DOHH2 (cell line): ENCODE measurements around the gene KRTAP10-3.
"Not testable (repeated sequence)": the region's sequence is repeated elsewhere in the genome, so short reads cannot be mapped to it uniquely, and the experiment has no call there.

ENCODE experiments used
- H3F3A ChIP-seq: fragments of 200-600 bp; sonication (generic), shearing (Covaris generic); 2 replicates; pipeline ENCODE4 v1.6.0; 2016; ENCODE audit warnings: antibody characterized with exemption, mild to moderate bottlenecking; ENCODE audit not compliant: control insufficient read depth, insufficient read depth
- H3K27ac ChIP-seq: fragments of 200-600 bp; sonication (generic); 2 replicates; pipeline ENCODE4 v1.5.1; 2014; ENCODE audit warnings: low read depth, mild to moderate bottlenecking, low read length, moderate library complexity
- H3K27me3 ChIP-seq: fragments of 200-600 bp; sonication (generic); 2 replicates; pipeline ENCODE4 v1.6.1; 2014; ENCODE audit warnings: mild to moderate bottlenecking, low read length, mixed read lengths; ENCODE audit not compliant: control insufficient read depth
- H3K36me3 ChIP-seq: fragments of 200-600 bp; sonication (generic); 2 replicates; pipeline ENCODE4 v1.6.1; 2014; ENCODE audit warnings: mild to moderate bottlenecking, low read length, moderate library complexity, mixed read lengths; ENCODE audit not compliant: control insufficient read depth
- H3K4me1 ChIP-seq: fragments of 200-600 bp; sonication (generic); 2 replicates; pipeline ENCODE4 v1.6.1; 2014; ENCODE audit warnings: mild to moderate bottlenecking, low read length, mixed read lengths; ENCODE audit not compliant: control insufficient read depth
- H3K4me2 ChIP-seq: fragments of 200-600 bp; sonication (generic); 2 replicates; pipeline ENCODE4 v1.6.0; 2014; ENCODE audit warnings: mild to moderate bottlenecking, low read length, moderate library complexity
- H3K4me3 ChIP-seq: fragments of 200-600 bp; sonication (generic); 2 replicates; pipeline ENCODE4 v1.5.1; 2014; ENCODE audit warnings: mild to moderate bottlenecking, low read length, mixed read lengths
- H3K79me2 ChIP-seq: fragments of 200-600 bp; sonication (generic); 2 replicates; pipeline ENCODE4 v1.6.1; 2014; ENCODE audit warnings: mild to moderate bottlenecking, low read length, mixed read lengths; ENCODE audit not compliant: control insufficient read depth
- H3K9me2 ChIP-seq: fragments of 200-600 bp; sonication (generic); replicated peaks from 2 replicates; pipeline ENCODE4 v1.6.1; 2014; ENCODE audit warnings: mild to moderate bottlenecking, low read length, mixed read lengths; ENCODE audit not compliant: control insufficient read depth
- H3K9me3 ChIP-seq: fragments of 200-600 bp; sonication (generic); 2 replicates; pipeline ENCODE4 v1.6.1; 2014; ENCODE audit warnings: antibody characterized with exemption, low read length, mixed read lengths; ENCODE audit not compliant: control insufficient read depth, insufficient read depth
- H4K20me1 ChIP-seq: fragments of 200-600 bp; sonication (generic); 2 replicates; pipeline ENCODE4 v1.6.0; 2014; ENCODE audit warnings: low read depth, mild to moderate bottlenecking, antibody characterized with exemption, low read length, moderate library complexity; ENCODE audit not compliant: control insufficient read depth, insufficient read depth
- CTCF ChIP-seq: fragments of 200-600 bp; sonication (generic); IDR thresholded peaks from one replicate; pipeline ENCODE4 v1.5.1; 2014; ENCODE audit warnings: antibody characterized with exemption, mild to moderate bottlenecking, low read depth, low read length; ENCODE audit not compliant: poor library complexity, severe bottlenecking
- EZH2phosphoT487 ChIP-seq: fragments of 200-600 bp; sonication (generic); IDR thresholded peaks from 2 replicates; pipeline ENCODE4 v1.6.1; 2017; ENCODE audit warnings: borderline replicate concordance, mild to moderate bottlenecking, antibody characterized with exemption, low read length, moderate library complexity, mixed read lengths

KRTAP10-3 gene

GRCh38 chr21:44574457-44575306, 16.1 kb upstream of the KRTAP10-3 start:
- no peaks in the 10 kb centered on the region for H3K36me3 ChIP-seq
- H3K4me1 ChIP-seq: no peaks in the 10 kb centered on the region
- no peaks in the 10 kb centered on the region for H3K9me2 ChIP-seq
- H3K9me3 ChIP-seq: 0 out of 2 replicates have a peak, but pooled peaks cover 3% of the 10 kb centered on the region
- no peaks in the 10 kb centered on the region for H3K79me2 ChIP-seq
- TF ChIP-seq EZH2phosphoT487: no peak
- TF ChIP-seq CTCF: no peak
- H3F3A ChIP-seq: no peaks in the 10 kb centered on the region
- no peak overlapping the region for H3K4me2 ChIP-seq
- no peaks in the 10 kb centered on the region for H3K27me3 ChIP-seq
- H3K4me3 ChIP-seq: no peak overlapping the region
- no peak overlapping the region for H3K27ac ChIP-seq
- H4K20me1 ChIP-seq: no peaks in the 10 kb centered on the region

- not testable (repeated sequence) for H3K4me3 ChIP-seq, H3K4me1 ChIP-seq, H3K4me2 ChIP-seq, H3K27ac ChIP-seq, H3K9me2 ChIP-seq, H3K27me3 ChIP-seq, H3K9me3 ChIP-seq, H3K79me2 ChIP-seq, H3K36me3 ChIP-seq, H3F3A ChIP-seq, H4K20me1 ChIP-seq
Measured at GRCh38 chr21:44573630-44574456, 15.2 kb upstream of the KRTAP10-3 start, which contains the start of gene KRTAP10-4. KRTAP10-4 (plus strand) TSS chr21:44573729; CDS start chr21:44573759, 30 bp downstream.

GRCh38 chr21:44572959-44573583, 14.5 kb upstream of the KRTAP10-3 start:
- H3K79me2 ChIP-seq: no peaks in the 10 kb centered on the region
- no peaks in the 10 kb centered on the region for H3K9me2 ChIP-seq
- H3K4me2 ChIP-seq: no peak overlapping the region
- TF ChIP-seq EZH2phosphoT487 (no peak), CTCF (no peak)
- no peak overlapping the region for H3K4me3 ChIP-seq
- no peaks in the 10 kb centered on the region for H4K20me1 ChIP-seq
- no peaks in the 10 kb centered on the region for H3K4me1 ChIP-seq
- no peak overlapping the region for H3K27ac ChIP-seq
- H3K9me3 ChIP-seq: 0 out of 2 replicates have a peak, but pooled peaks cover 3% of the 10 kb centered on the region
- no peaks in the 10 kb centered on the region for H3F3A ChIP-seq
- H3K36me3 ChIP-seq: no peaks in the 10 kb centered on the region
- H3K27me3 ChIP-seq: no peaks in the 10 kb centered on the region
